Inferior parietal cortex (tissue), 1 donor: ENCODE measurements around the gene CHN2.
"Not testable (repeated sequence)": the region's sequence is repeated elsewhere in the genome, so short reads cannot be mapped to it uniquely, and the experiment has no call there.

ENCODE experiments used
- DNase-seq: peaks from one replicate; pipeline ENCODE4 v3.0.0-alpha.2; 2016; ENCODE audit errors: extremely low spot score

The CHN2 gene

GRCh38 chr7:29488203-29488970 lies 293.8 kb downstream of the CHN2 start:
- DNase-seq: no peak

- DNase-seq: no peak
Observed at GRCh38 chr7:29488977-29489376, 294.4 kb downstream of the CHN2 start.

- no peak for DNase-seq
Observed at GRCh38 chr7:29490094-29490607, 295.6 kb downstream of the CHN2 start.

- DNase-seq: no peak
Observed at GRCh38 chr7:29494350-29494749, 299.8 kb downstream of the CHN2 start.

DNA sequence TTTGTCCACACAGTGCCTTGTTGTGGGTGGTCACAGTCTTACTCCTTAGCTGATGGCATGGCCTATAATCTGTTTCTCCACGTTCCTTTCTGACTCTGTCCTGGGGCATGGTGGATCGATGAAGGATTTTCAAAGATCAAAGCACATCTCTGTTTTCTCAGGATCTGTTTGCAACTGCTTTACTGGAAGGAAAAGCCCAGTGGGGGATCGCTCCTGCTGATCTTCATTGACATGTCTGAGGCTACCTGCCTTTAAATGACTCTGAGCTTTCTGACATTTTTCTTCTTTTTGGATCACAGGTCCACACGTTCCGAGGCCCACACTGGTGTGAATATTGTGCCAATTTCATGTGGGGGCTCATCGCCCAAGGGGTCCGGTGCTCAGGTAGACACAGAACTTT lies 301.1 kb downstream of the CHN2 start:
- no peak for DNase-seq

GRCh38 chr7:29496355-29497020 lies 301.9 kb downstream of the CHN2 start:
- no peak for DNase-seq

DNA sequence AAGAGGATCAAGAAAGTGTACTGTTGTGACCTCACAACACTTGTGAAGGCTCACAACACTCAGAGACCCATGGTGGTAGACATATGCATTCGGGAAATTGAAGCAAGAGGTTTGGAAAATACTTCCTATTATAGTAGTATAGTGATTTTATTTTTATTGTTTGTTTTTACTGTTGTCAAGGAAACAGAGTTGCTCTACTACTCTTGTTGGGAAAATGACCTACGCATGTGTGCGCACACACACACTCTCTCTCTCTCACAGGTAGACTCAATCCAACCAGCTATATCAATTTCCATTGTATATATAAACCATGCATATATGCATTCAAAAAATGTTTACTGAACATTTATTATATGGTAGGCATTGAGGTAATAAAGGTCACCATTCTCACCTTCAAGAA lies 305.4 kb downstream of the CHN2 start:
- DNase-seq: no peak

DNA sequence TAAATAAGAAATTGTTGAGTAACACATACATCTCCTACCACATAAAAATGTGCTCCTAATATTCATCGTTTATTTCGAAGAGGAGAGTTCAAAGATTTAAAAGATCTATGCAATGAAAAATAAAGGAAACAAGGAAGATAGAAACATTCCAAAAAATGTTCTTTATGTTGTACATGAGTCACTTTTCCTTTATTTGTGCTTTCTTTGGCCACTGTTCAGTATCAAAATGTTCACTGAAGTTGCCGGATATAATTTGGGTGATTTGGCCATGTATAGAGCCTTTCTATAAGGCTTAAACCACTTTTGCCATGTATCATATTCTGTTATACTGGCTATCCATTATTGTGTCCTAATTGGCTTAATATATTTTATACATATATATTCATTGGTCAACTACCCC lies 306.1 kb downstream of the CHN2 start:
- no peak for DNase-seq

DNA sequence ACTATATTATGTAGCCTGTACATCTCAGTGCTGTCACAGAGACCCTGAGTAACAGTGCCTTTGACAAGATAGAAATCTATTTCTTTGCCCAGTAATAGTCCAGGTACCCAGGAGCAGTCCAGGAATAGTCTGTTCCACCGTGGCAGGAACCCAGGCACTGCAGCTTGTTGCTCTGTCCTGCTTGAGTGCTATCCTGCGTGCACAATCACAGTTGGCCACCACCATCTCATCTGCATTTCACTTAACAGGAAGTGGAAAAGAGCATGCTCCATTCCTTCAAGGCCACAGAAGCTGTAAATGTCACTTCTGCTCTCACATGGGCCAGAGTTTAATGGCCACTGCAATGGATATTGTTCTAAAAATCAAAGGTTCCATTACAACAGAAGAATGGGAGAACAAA lies 307.6 kb downstream of the CHN2 start:
- DNase-seq: no peak

GRCh38 chr7:29505931-29506330 lies 311.4 kb downstream of the CHN2 start:
- DNase-seq: no peak

GRCh38 chr7:29508608-29509007 lies 314.0 kb downstream of the CHN2 start:
- no peak for DNase-seq

GRCh38 chr7:29510028-29510427 lies 315.5 kb downstream of the CHN2 start:
- DNase-seq: no peak

DNA sequence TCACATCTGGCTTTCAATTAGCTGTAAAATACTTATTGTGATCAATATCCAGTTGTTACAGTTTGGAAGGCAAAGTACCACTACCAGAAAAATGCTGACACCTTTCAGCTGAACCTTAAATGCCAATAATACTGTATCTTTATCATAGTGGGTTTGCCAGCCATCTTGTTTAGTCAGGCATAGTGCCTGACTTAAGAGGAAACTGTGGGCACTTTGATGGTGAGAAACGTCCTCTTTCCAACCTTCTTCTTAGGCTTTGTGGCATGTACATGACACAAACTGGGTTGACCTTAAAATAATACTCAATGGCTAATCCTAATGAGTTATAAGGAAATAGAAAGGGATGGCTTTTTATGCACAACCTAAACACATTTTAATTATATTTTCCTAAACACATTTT lies 316.8 kb downstream of the CHN2 start:
- no peak for DNase-seq

GRCh38 chr7:29511851-29512250 lies 317.3 kb downstream of the CHN2 start:
- no peak for DNase-seq

- DNase-seq: no peak
Observed at GRCh38 chr7:29516491-29516890, 321.9 kb downstream of the CHN2 start.

GRCh38 chr7:29518616-29519015 lies 324.0 kb downstream of the CHN2 start:
- no peak for DNase-seq

DNA sequence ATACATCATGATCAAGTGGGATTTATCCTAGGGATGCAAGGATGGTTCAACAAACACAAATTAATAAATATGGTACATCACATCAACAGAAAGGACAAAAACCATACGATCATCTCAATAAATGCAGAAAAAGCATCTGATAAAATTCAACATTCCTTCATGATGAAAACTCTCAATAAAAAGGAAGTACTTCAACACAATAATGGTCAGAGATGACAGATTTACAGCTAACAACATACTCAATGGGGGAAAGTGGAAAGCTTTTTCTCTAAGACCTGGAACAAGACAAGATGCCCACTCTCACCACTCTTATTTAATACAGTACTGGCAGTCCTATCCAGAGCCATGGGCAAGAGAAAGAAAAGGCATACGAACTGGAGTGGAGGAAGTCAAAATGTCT lies 329.2 kb downstream of the CHN2 start:
- no peak for DNase-seq

GRCh38 chr7:29527505-29528108 lies 333.0 kb downstream of the CHN2 start:
- no peak for DNase-seq

GRCh38 chr7:29528526-29528925 lies 334.0 kb downstream of the CHN2 start:
- DNase-seq: not testable (repeated sequence)
